ENCODE results near the gene NR2E1. TPM values are rescaled to one million over a fixed set of nuclear protein-coding genes. Genes with fewer than 3 reads are reported as not detected.

NR2E1 gene
- total RNA-seq, 6 experiments from 2014 or later = not detected

Other genes with a start within 250 kb of the NR2E1 start
- 10 to 100 TPM; 22.7 to 81.9 (median 66.8) TPM for gene SEC63, start 207.8 kb upstream of the NR2E1 start, total RNA-seq
- gene OSTM1, start 91.3 kb upstream of the NR2E1 start, total RNA-seq = 10 to 100 TPM; 13.1 to 31.6 (median 19.7) TPM
- 100 to 1,000 TPM in 4 of 6 experiments, 10 to 100 TPM in 2; 76.8 to 191 (median 111) TPM for gene SNX3, start 95.0 kb downstream of the NR2E1 start, total RNA-seq
- 1 to 10 TPM; 1.5 to 5.6 (median 4.6) TPM for gene AFG1L, start 129.0 kb downstream of the NR2E1 start, total RNA-seq